ENCODE data around the gene PNMA6E. TPM values are rescaled to one million over a fixed set of nuclear protein-coding genes. Genes with fewer than 3 reads are reported as not detected.

PNMA6E gene
- 1 to 10 TPM in 1 of 2 donors, not detected in 1; 6.9 TPM for total RNA-seq

DNA sequence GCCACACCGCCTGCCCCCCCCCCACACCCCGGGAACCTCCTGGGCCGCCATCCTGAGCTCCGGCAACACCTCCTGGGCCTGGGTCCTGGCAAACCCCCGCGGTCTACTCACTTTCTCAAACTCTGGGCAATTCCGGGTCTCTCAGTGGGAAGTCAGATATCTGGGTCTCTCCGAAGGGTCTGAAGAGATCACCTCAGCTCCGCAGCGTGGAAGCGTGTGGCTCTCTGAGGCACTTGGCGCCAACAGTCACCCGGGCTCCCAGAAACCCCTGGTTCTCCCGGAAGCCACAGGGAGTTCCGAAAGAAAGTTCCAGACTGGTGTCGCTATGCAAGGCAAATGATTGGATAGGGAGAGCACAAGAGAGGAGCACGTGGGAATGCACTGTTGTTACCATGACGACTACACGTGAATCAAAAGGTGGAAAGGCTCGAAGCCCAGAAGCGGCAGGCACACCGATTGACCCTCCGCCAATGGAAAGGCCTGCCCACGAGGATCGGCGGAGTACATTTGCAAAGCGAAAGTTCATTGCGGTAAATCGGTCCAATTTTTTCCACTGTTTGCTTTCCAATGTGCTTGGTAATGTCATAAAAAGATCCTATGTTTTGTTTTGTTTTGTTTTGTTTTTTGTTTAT lies at the start of gene PNMA6E:
Gene PNMA6E (minus strand): TSS at position 218 of the 632 bp plus-strand sequence. CDS start 2,501 bp downstream, outside the sequence.
- Histone ChIP-seq H3K36me3 (no peaks in the 10 kb centered on the region), H3K4me1 (replicated peaks) (no peaks in the 10 kb centered on the region)
- intact Hi-C loops (cut with DNase I): no loop called here

GRCh38 chrX:153450949-153451277 lies 49.8 kb upstream of the PNMA6E start:
- no peaks in the 10 kb centered on the region for H3K27me3 ChIP-seq (replicated peaks; ENCODE audit: insufficient read depth)
- no peaks in the 10 kb centered on the region for H3K4me1 ChIP-seq (replicated peaks)
- WGBS: 95% methylated on average over 8 of the region's 8 CpGs
- TF ChIP-seq CTCF (IDR thresholded peaks at IDR 0.05) (no peak), POLR2AphosphoS5 (IDR thresholded peaks at IDR 0.05) (no peak), POLR2A (IDR thresholded peaks at IDR 0.05) (no peak)
- no peak overlapping the region for H3K4me3 ChIP-seq
- no peak overlapping the region for H3K27ac ChIP-seq
- intact Hi-C loops (cut with DNase I): no loop called here
- DNase-seq (ENCODE audit: low spot score): no peak
- no peaks in the 10 kb centered on the region for H3K36me3 ChIP-seq
- no peaks in the 10 kb centered on the region for H3K9me3 ChIP-seq

More for the DNA sequence above, at the start of gene PNMA6E:
- 93% methylated on average over 26 of the region's 29 CpGs for WGBS
- DNase-seq (ENCODE audit: low spot score): no peak
- Histone ChIP-seq H3K27me3 (replicated peaks; ENCODE audit: insufficient read depth) (no peaks in the 10 kb centered on the region), H3K4me3 (no peak within 1 kb of the TSS), H3K27ac (no peak within 1 kb of the TSS), H3K9me3 (no peaks in the 10 kb centered on the region)
- TF ChIP-seq POLR2AphosphoS5 (IDR thresholded peaks at IDR 0.05) (no peak), CTCF (IDR thresholded peaks at IDR 0.05) (no peak), POLR2A (IDR thresholded peaks at IDR 0.05) (no peak)

- 89% methylated on average over 15 of the region's 26 CpGs for WGBS
- no peak overlapping the region for H3K4me3 ChIP-seq
- H3K36me3 ChIP-seq: no peaks in the 10 kb centered on the region
- DNase-seq (ENCODE audit: low spot score): no peak
- intact Hi-C loops (cut with DNase I): no loop called here
- no peaks in the 10 kb centered on the region for H3K9me3 ChIP-seq
- no peak for TF ChIP-seq POLR2AphosphoS5 (IDR thresholded peaks at IDR 0.05)
- no peak for TF ChIP-seq CTCF (IDR thresholded peaks at IDR 0.05)
- no peak for TF ChIP-seq POLR2A (IDR thresholded peaks at IDR 0.05)
- no peak overlapping the region for H3K27ac ChIP-seq
- no peaks in the 10 kb centered on the region for H3K4me1 ChIP-seq (replicated peaks)
- H3K27me3 ChIP-seq (replicated peaks; ENCODE audit: insufficient read depth): no peaks in the 10 kb centered on the region
Measured at GRCh38 chrX:153450114-153450948, 49.2 kb upstream of the PNMA6E start.

DNA sequence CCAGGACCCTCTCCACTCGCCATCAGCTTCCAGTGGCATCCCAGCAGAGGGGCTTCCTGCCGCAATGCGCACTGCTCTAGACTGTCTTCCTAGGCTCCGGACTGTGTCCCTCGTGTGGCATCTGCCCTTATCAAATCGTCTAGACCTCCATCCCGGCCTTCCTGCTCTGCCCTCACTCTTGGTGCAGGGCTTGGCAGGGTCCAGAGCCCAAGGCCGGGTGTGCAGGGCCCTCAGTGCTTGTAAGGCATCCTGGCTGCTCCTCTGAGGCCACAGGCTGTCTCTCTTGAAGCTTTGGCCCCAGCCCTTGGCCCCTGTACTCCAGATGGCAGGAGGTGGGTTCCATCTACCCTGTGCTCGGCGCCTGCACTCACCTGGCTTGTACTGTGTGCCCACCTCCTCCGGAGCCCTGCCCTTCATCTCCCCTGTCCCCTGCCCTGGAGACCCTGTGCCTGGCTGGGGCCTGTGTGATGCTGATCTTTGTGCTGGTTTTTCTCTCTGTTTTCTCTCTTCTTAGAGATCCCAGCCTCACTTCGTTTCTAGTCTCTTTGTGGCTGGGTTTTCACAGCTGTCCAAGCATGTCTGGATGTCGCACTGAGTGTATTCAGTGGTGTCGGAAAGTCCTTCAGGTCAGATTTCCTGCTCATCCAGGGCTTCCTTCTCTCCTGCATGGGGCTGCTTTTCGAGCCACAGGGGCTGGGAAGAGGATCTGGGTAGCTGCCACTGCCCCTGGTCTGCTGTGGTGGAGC lies 48.4 kb upstream of the PNMA6E start:
- Histone ChIP-seq H3K4me1 (replicated peaks) (no peaks in the 10 kb centered on the region), H3K27ac (no peak overlapping the region), H3K27me3 (replicated peaks; ENCODE audit: insufficient read depth) (no peaks in the 10 kb centered on the region), H3K4me3 (no peak overlapping the region), H3K36me3 (no peaks in the 10 kb centered on the region), H3K9me3 (no peaks in the 10 kb centered on the region)
- intact Hi-C loops (cut with DNase I): no loop called here
- WGBS: 94% methylated on average over 14 of the region's 15 CpGs
- no peak for DNase-seq (ENCODE audit: low spot score)
- TF ChIP-seq CTCF (IDR thresholded peaks at IDR 0.05) (no peak), POLR2AphosphoS5 (IDR thresholded peaks at IDR 0.05) (no peak), POLR2A (IDR thresholded peaks at IDR 0.05) (no peak)

Data from prostate gland (tissue), 2 donors.